ENCODE data around the gene CCDC18.

- TF ChIP-seq CTCF (IDR thresholded peaks at IDR 0.05) (peak; percentile 90 to 94 (median 91)), POLR2A (IDR thresholded peaks at IDR 0.05) (no peak)
Observed at GRCh38 chr1:93304716-93305138, 124.2 kb downstream of the CCDC18 start.
